HEK293 (cell line): ENCODE results near the gene PSMC2.

ENCODE experiments used
- KLF1 ChIP-seq: fragments of 450-650 bp; formaldehyde crosslinking; IDR thresholded peaks from 2 replicates; pipeline ENCODE4 v1.5.1; 2016; ENCODE audit warnings: missing biosample characterization, missing genetic modification characterization
- WT1 ChIP-seq: fragments of 450-650 bp; formaldehyde crosslinking; IDR thresholded peaks from 2 replicates; pipeline ENCODE4 v1.5.1; 2016; ENCODE audit warnings: missing biosample characterization, missing genetic modification characterization
- ZBTB20 ChIP-seq: fragments of 450-650 bp; formaldehyde crosslinking; IDR thresholded peaks from 2 replicates; pipeline ENCODE4 v1.5.1; 2016; ENCODE audit warnings: missing biosample characterization, missing genetic modification characterization
- ZNF146 ChIP-seq: fragments of 450-650 bp; formaldehyde crosslinking; IDR thresholded peaks from 2 replicates; pipeline ENCODE4 v1.5.1; 2016; ENCODE audit warnings: missing biosample characterization, missing genetic modification characterization
- ZNF24 ChIP-seq: fragments of 450-650 bp; formaldehyde crosslinking; IDR thresholded peaks from 2 replicates; pipeline ENCODE4 v1.5.1; 2016; ENCODE audit warnings: missing biosample characterization, missing genetic modification characterization
- ZNF311 ChIP-seq: fragments of 450-650 bp; formaldehyde crosslinking; IDR thresholded peaks from 2 replicates; pipeline ENCODE4 v1.5.1; 2017; ENCODE audit warnings: missing biosample characterization, missing genetic modification characterization, borderline replicate concordance
- ZNF350 ChIP-seq: fragments of 450-650 bp; formaldehyde crosslinking; IDR thresholded peaks from 2 replicates; pipeline ENCODE4 v1.5.0; 2017; ENCODE audit warnings: missing biosample characterization, mild to moderate bottlenecking, missing genetic modification characterization
- ZNF473 ChIP-seq: fragments of 450-650 bp; formaldehyde crosslinking; IDR thresholded peaks from 2 replicates; pipeline ENCODE4 v1.5.1; 2017; ENCODE audit warnings: missing biosample characterization, missing genetic modification characterization
- TF ChIP-seq, protein P1 (sequence below): fragments of 450-650 bp; formaldehyde crosslinking; IDR thresholded peaks from 2 replicates; pipeline ENCODE4 v1.5.1; 2016; ENCODE audit warnings: missing biosample characterization, missing genetic modification characterization

DNA sequence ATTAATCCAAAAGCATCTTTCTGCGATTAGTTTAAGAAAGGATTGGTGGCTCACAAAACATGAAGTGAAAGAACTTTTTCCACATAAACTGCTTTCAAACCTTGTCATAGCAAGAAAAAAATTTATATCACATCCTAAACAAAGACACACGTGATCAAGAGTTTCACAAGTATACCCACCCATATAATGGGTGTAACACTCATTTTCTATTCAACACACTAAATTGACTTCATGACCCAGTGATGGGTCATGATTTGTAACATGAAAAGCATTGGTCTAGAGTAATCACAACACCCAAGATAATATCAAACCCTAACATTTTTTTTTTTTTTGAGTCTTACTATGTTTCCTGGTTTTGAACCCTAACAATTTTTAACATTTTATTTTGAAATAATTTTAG is 32.6 kb upstream of the PSMC2 start:
- TF ChIP-seq ZNF311 (tag by site-specific recombination), result no peak
- TF ChIP-seq ZNF350 (tag by site-specific recombination), result no peak
- TF ChIP-seq ZNF146 (tag by site-specific recombination), result no peak
- TF ChIP-seq, protein P1, sequence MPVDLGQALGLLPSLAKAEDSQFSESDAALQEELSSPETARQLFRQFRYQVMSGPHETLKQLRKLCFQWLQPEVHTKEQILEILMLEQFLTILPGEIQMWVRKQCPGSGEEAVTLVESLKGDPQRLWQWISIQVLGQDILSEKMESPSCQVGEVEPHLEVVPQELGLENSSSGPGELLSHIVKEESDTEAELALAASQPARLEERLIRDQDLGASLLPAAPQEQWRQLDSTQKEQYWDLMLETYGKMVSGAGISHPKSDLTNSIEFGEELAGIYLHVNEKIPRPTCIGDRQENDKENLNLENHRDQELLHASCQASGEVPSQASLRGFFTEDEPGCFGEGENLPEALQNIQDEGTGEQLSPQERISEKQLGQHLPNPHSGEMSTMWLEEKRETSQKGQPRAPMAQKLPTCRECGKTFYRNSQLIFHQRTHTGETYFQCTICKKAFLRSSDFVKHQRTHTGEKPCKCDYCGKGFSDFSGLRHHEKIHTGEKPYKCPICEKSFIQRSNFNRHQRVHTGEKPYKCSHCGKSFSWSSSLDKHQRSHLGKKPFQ (tag by site-specific recombination), result no peak
- TF ChIP-seq KLF1 (tag by site-specific recombination), result no peak
- no peak for TF ChIP-seq WT1 (tag by site-specific recombination)
- TF ChIP-seq ZNF24 (tag by site-specific recombination), result no peak
- TF ChIP-seq ZBTB20 (tag by site-specific recombination), result no peak
- no peak for TF ChIP-seq ZNF473 (tag by site-specific recombination)
